Keratinocyte (primary cell): ENCODE results near the gene DLGAP1. TPM values are rescaled to one million over a fixed set of nuclear protein-coding genes. Genes with fewer than 3 reads are reported as not detected.

Experiments used
- DNase-seq: peaks from one replicate; pipeline ENCODE4 v3.0.0-alpha.2; 2011; ENCODE audit warnings: low read depth, missing footprints, low spot score
- FAIRE-seq: peaks from 2 replicates; lab custom pipeline; 2011; peaks lifted over from hg19 to GRCh38; lab: Jason Lieb, UNC
- H2AFZ ChIP-seq: 2 replicates; pipeline ENCODE4 v1.6.0; 2012; ENCODE audit warnings: low read length, control low read depth, inconsistent platforms; ENCODE audit not compliant: control insufficient read depth
- H3K27ac ChIP-seq: 2 replicates; pipeline ENCODE4 v1.5.1; 2011; ENCODE audit warnings: low read length; ENCODE audit not compliant: control insufficient read depth, insufficient read depth
- H3K27me3 ChIP-seq: 3 replicates; pipeline ENCODE4 v1.6.0; 2011; ENCODE audit warnings: low read length; ENCODE audit not compliant: control insufficient read depth, insufficient read depth; ENCODE audit errors: extremely low read depth
- H3K36me3 ChIP-seq, 2 experiments: 2 replicates in 1 of 2; 3 replicates in 1 of 2; pipeline ENCODE4 v1.5.1; 2011; ENCODE audit warnings: low read length in 2 of 2, mild to moderate bottlenecking in 1 of 2; ENCODE audit not compliant: control insufficient read depth in 2 of 2, insufficient read depth in 2 of 2; ENCODE audit errors: extremely low read depth in 1 of 2
- H3K4me1 ChIP-seq: 3 replicates; pipeline ENCODE4 v1.5.1; 2011; ENCODE audit warnings: low read length; ENCODE audit not compliant: control insufficient read depth, insufficient read depth; ENCODE audit errors: extremely low read depth
- H3K4me2 ChIP-seq: 3 replicates; pipeline ENCODE4 v1.6.0; 2011; ENCODE audit warnings: low read depth, low read length; ENCODE audit not compliant: control insufficient read depth, insufficient read depth; ENCODE audit errors: extremely low read depth
- H3K4me3 ChIP-seq, 3 experiments: fragments of 200-600 bp in 1 of 3; sonication (generic) in 1 of 3; 2 replicates in 2 of 3; 3 replicates in 1 of 3; pipeline ENCODE4 v1.5.1; 2011 to 2016; ENCODE audit warnings: low read length in 3 of 3, mild to moderate bottlenecking in 3 of 3, control low read depth in 2 of 3, inconsistent platforms in 1 of 3, low read depth in 1 of 3, mixed read lengths in 1 of 3, mixed run types in 1 of 3, moderate library complexity in 1 of 3; ENCODE audit not compliant: control insufficient read depth in 2 of 3, insufficient read depth in 2 of 3; ENCODE audit errors: extremely low read depth in 1 of 3
- H3K79me2 ChIP-seq: 2 replicates; pipeline ENCODE4 v1.6.0; 2012; ENCODE audit warnings: low read length; ENCODE audit not compliant: control insufficient read depth, insufficient read depth
- H3K9ac ChIP-seq: 3 replicates; pipeline ENCODE4 v1.6.0; 2011; ENCODE audit warnings: low read length; ENCODE audit not compliant: control insufficient read depth, insufficient read depth; ENCODE audit errors: extremely low read depth
- H3K9me1 ChIP-seq: 3 replicates; pipeline ENCODE4 v1.6.0; 2011; ENCODE audit warnings: low read length; ENCODE audit not compliant: control insufficient read depth, insufficient read depth; ENCODE audit errors: extremely low read depth
- H3K9me3 ChIP-seq: 2 replicates; pipeline ENCODE4 v1.5.1; 2012; ENCODE audit warnings: low read depth, low read length; ENCODE audit not compliant: control insufficient read depth
- H4K20me1 ChIP-seq: 3 replicates; pipeline ENCODE4 v1.6.0; 2011; ENCODE audit warnings: low read length; ENCODE audit not compliant: control insufficient read depth, insufficient read depth; ENCODE audit errors: extremely low read depth
- EZH2 ChIP-seq: IDR thresholded peaks from one replicate; pipeline ENCODE4 v1.6.1; 2012; ENCODE audit warnings: inconsistent platforms, mild to moderate bottlenecking, low read length, moderate library complexity
- dilution Hi-C: fragments of 300-500 bp; cut with MboI; formaldehyde crosslinking; loops from one replicate; pipeline ENCODE4 v1.7.0; 2020; ENCODE audit warnings: low sequenced_read_pairs; ENCODE audit not compliant: extremely low pct_ligation_motif_present
- polyA plus RNA-seq, 5 experiments: library from polyadenylated mRNA; depleted of rRNA in 3 of 5; stranded (reverse) in 3 of 5; stranded (forward) in 1 of 5; unstranded in 1 of 5; fragments of >200 nt; gene quantifications; 1 replicate in 1 of 5; 2 replicates in 3 of 5; 3 replicates in 1 of 5; pipeline versions ENCODE4 v1.2.1 to v1.2.3, GENCODE V29; 2011 to 2012; ENCODE audit warnings: missing spikeins in 2 of 5, low read depth in 1 of 5, low replicate concordance in 1 of 5
- TF ChIP-seq, protein P1 (sequence below), 3 experiments: IDR thresholded peaks in 1 of 3; conservative IDR thresholded peaks in 1 of 3; optimal IDR thresholded peaks in 1 of 3; 2 replicates in 2 of 3; 3 replicates in 1 of 3; pipeline versions ENCODE3 to v1.5.1; 2011; ENCODE audit warnings: low read length in 3 of 3, mild to moderate bottlenecking in 3 of 3, moderate library complexity in 2 of 3, control low read depth in 1 of 3, inconsistent platforms in 1 of 3; ENCODE audit not compliant: insufficient read depth in 2 of 3; ENCODE audit errors: extremely low read depth in 1 of 3

Gene DLGAP1
- polyA plus RNA-seq, 1 donor (not counting 4 experiments of a cell fraction or from before 2014, with no cell fraction given), result not detected

DNA sequence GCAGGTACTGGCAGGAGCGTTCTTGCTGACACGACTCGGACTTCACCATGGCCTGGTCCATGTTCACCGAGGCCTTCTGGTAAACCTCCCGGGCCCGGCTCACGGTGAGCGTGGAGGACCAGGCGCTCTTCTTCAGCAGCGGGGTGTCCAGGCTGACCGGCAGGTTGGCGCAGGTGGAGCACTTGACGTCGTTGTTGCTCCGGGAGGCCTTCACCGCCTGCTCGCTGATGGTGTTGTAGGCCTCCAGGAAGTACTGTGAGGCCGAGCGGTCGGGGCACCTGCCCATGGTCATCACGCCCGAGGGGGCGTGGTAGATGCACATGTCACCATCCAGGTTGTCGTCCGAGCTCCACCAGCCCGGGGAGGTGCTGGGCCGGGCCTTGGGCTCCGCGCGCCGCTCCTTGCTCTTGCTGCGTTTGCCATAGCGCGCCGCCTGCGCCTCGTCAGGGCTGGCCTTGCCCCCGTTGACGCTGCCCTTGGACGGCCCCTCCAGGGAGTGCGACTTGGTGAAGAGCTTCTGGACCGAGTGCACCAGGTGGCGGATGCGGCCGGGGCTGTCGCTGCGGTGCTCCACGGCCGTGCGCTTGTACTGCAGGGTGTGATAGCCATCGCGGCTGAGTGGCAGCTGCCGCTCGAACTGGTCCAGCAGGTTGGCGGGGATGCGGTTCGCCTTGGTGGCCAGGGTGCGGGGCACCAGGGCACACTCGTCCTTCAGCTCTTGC, 575.8 kb downstream of the DLGAP1 start:
- Histone ChIP-seq H3K4me3 (no peak overlapping the region), H3K27ac (no peak overlapping the region), H3K36me3 (no peaks in the 10 kb centered on the region), H3K4me2 (no peak overlapping the region), H3K9me1 (no peaks in the 10 kb centered on the region), H3K9me3 (no peaks in the 10 kb centered on the region), H3K9ac (no peak overlapping the region), H3K79me2 (no peaks in the 10 kb centered on the region), H2AFZ (no peak overlapping the region), H3K4me1 (no peaks in the 10 kb centered on the region), H4K20me1 (no peaks in the 10 kb centered on the region), H3K27me3 (peaks cover 2% of the 10 kb centered on the region)
- TF ChIP-seq, protein P1, sequence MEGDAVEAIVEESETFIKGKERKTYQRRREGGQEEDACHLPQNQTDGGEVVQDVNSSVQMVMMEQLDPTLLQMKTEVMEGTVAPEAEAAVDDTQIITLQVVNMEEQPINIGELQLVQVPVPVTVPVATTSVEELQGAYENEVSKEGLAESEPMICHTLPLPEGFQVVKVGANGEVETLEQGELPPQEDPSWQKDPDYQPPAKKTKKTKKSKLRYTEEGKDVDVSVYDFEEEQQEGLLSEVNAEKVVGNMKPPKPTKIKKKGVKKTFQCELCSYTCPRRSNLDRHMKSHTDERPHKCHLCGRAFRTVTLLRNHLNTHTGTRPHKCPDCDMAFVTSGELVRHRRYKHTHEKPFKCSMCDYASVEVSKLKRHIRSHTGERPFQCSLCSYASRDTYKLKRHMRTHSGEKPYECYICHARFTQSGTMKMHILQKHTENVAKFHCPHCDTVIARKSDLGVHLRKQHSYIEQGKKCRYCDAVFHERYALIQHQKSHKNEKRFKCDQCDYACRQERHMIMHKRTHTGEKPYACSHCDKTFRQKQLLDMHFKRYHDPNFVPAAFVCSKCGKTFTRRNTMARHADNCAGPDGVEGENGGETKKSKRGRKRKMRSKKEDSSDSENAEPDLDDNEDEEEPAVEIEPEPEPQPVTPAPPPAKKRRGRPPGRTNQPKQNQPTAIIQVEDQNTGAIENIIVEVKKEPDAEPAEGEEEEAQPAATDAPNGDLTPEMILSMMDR (optimal IDR thresholded peaks at IDR 0.05 in 1 of 3, IDR thresholded peaks at IDR 0.05 in 1 of 3, conservative IDR thresholded peaks at IDR 0.05 in 1 of 3; ENCODE audit: extremely low read depth in 1 of 3, insufficient read depth in 2 of 3, low read length in 3 of 3), result no peak
- no peak for TF ChIP-seq EZH2
- dilution Hi-C loops, result no loop called here
- FAIRE-seq (no peak), DNase-seq (no peak)

DNA sequence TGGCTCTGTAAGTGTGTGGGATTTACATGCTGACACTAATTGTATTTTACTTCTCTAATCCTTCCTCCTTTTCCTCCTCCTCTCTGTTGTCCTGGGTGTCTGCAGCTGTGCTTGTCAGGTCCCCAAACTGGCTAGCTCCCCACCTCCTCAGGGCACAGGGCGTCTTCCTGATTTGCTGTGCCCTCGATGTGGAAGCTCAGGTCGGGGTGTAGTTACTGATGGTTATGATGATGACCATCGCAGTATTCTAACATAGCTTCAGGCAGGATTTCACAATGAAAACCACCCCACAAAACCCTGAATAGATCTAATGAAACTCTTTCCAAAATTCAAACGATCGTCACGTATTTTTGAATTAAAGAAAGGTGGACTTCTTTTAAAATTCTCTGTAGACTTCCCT, 576.7 kb downstream of the DLGAP1 start:
- FAIRE-seq, result no peak
- Histone ChIP-seq H3K4me3 (no peak overlapping the region), H3K9ac (no peak overlapping the region), H3K79me2 (no peaks in the 10 kb centered on the region), H2AFZ (no peak overlapping the region), H3K9me3 (no peaks in the 10 kb centered on the region), H3K4me1 (no peaks in the 10 kb centered on the region), H3K36me3 (no peaks in the 10 kb centered on the region), H3K9me1 (no peaks in the 10 kb centered on the region), H4K20me1 (no peaks in the 10 kb centered on the region), H3K27me3 (peaks cover 2% of the 10 kb centered on the region), H3K27ac (no peak overlapping the region), H3K4me2 (no peak overlapping the region)
- dilution Hi-C loops, result no loop called here
- no peak for DNase-seq
- no peak for TF ChIP-seq EZH2
- TF ChIP-seq, protein P1 (optimal IDR thresholded peaks at IDR 0.05 in 1 of 3, IDR thresholded peaks at IDR 0.05 in 1 of 3, conservative IDR thresholded peaks at IDR 0.05 in 1 of 3; ENCODE audit: extremely low read depth in 1 of 3, insufficient read depth in 2 of 3, low read length in 3 of 3), result no peak
